Chondrocyte (in vitro differentiated cells): Measurements from ENCODE around the gene ACTR3C. TPM values are rescaled to one million over a fixed set of nuclear protein-coding genes. Genes with fewer than 3 reads are reported as not detected.
"Not testable (repeated sequence)": the region's sequence is repeated elsewhere in the genome, so short reads cannot be mapped to it uniquely, and the experiment has no call there.

Source experiments
- DNase-seq: peaks from one replicate; pipeline ENCODE4 v3.0.0; 2021; ENCODE audit warnings: mixed read lengths, low spot score
- H3K27ac Mint-ChIP-seq: one replicate; pipeline ENCODE4 v1.8.0; 2021; ENCODE audit warnings: mild to moderate bottlenecking, moderate library complexity, mixed read lengths; ENCODE audit not compliant: unreplicated experiment
- H3K27me3 Mint-ChIP-seq: 2 replicates; pipeline ENCODE4 v1.8.0; 2021; ENCODE audit warnings: low read depth, mixed read lengths
- H3K36me3 Mint-ChIP-seq: 2 replicates; pipeline ENCODE4 v1.8.0; 2021; ENCODE audit warnings: low read depth, mixed read lengths
- H3K4me1 Mint-ChIP-seq: 2 replicates; pipeline ENCODE4 v1.8.0; 2021; ENCODE audit warnings: low read depth, mild to moderate bottlenecking, mixed read lengths
- H3K4me3 Mint-ChIP-seq: one replicate; pipeline ENCODE4 v1.8.0; 2021; ENCODE audit warnings: mild to moderate bottlenecking, moderate library complexity, mixed read lengths; ENCODE audit not compliant: unreplicated experiment
- H3K9me3 Mint-ChIP-seq: 2 replicates; pipeline ENCODE4 v1.8.0; 2021; ENCODE audit warnings: low read depth, mixed read lengths
- CTCF ChIP-seq: fragments of 200-600 bp; sonication (generic); IDR thresholded peaks from 2 replicates; pipeline ENCODE4 v1.5.0; 2021; ENCODE audit warnings: antibody characterized with exemption, mild to moderate bottlenecking, moderate library complexity
- total RNA-seq: library from RNA; stranded (reverse); gene quantifications from 3 replicates; pipeline ENCODE4 v1.2.1, GENCODE V29; 2021

ACTR3C gene
- total RNA-seq, 1 donor from 2014 or later, result 0.25 TPM

GRCh38 chr7:150324373-150324961 lies 1.1 kb upstream of the ACTR3C start:
- peak overlapping the region; percentile 76 for H3K4me3 Mint-ChIP-seq
- no peak for DNase-seq
- H3K36me3 Mint-ChIP-seq, result peaks cover 2% of the 10 kb centered on the region
- no peak for TF ChIP-seq CTCF
- H3K9me3 Mint-ChIP-seq, result no peaks in the 10 kb centered on the region
- peaks cover 12% of the 10 kb centered on the region for H3K4me1 Mint-ChIP-seq
- H3K27me3 Mint-ChIP-seq, result peaks cover 4% of the 10 kb centered on the region
- peak overlapping the region; percentile 42 for H3K27ac Mint-ChIP-seq

GRCh38 chr7:150323682-150324372 lies 482 bp upstream of the ACTR3C start:
- peak overlapping the region; percentile 27 for H3K27ac Mint-ChIP-seq
- no peak for TF ChIP-seq CTCF
- peaks cover 2% of the 10 kb centered on the region for H3K36me3 Mint-ChIP-seq
- peak overlapping the region; percentile 76 for H3K4me3 Mint-ChIP-seq
- no peaks in the 10 kb centered on the region for H3K9me3 Mint-ChIP-seq
- peaks cover 4% of the 10 kb centered on the region for H3K27me3 Mint-ChIP-seq
- H3K4me1 Mint-ChIP-seq, result peaks cover 12% of the 10 kb centered on the region
- no peak for DNase-seq

DNA sequence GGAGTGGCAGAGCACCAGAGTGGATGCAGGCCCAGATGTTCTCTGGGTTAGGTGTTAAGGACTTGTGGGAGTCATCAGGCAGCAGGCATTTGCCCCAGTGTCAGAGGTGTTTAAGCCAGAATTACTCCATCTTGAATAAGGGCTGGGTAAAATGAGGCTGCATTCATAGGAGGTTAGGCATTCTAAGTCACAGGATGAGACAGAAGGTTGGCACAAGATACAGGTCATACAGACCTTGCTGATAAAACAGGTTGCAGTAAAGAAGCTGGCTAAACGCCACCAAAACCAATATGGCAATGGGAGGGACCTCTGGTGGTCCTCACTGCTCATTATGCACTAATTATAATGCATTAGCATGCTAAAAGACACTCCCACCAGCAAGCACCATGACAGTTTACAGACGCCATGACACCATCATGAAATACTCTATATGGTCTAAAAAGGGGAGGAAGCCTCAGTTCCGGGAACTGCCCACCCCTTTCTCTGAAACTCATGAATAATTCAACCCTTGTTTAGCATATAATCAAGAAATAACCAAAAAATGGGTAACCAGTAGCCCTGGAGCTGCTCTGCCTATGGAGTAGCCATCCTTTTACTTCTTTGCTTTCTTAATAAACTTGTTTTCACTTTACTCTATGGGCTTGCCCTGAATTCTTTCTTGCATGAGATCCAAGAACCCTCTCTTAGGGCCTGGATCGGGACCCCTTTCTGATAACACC lies 1.1 kb downstream of the ACTR3C start:
- no peak for DNase-seq
- H3K4me3 Mint-ChIP-seq, result peak overlapping the region; percentile 58
- no peak for TF ChIP-seq CTCF
- no peaks in the 10 kb centered on the region for H3K9me3 Mint-ChIP-seq
- peaks cover 12% of the 10 kb centered on the region for H3K4me1 Mint-ChIP-seq
- H3K36me3 Mint-ChIP-seq, result peaks cover 2% of the 10 kb centered on the region
- peaks cover 4% of the 10 kb centered on the region for H3K27me3 Mint-ChIP-seq
- H3K27ac Mint-ChIP-seq, result no peak overlapping the region

GRCh38 chr7:150321788-150322113 lies 1.6 kb downstream of the ACTR3C start:
- no peaks in the 10 kb centered on the region for H3K36me3 Mint-ChIP-seq
- no peak overlapping the region for H3K27ac Mint-ChIP-seq
- H3K9me3 Mint-ChIP-seq, result no peaks in the 10 kb centered on the region
- H3K4me3 Mint-ChIP-seq, result no peak overlapping the region
- H3K27me3 Mint-ChIP-seq, result peaks cover 4% of the 10 kb centered on the region
- H3K4me1 Mint-ChIP-seq, result peaks cover 12% of the 10 kb centered on the region
- TF ChIP-seq CTCF, result no peak
- DNase-seq, result no peak

GRCh38 chr7:150317748-150318444 lies 5.4 kb downstream of the ACTR3C start:
- no peak for DNase-seq
- no peaks in the 10 kb centered on the region for H3K9me3 Mint-ChIP-seq
- H3K36me3 Mint-ChIP-seq, result no peaks in the 10 kb centered on the region
- no peak overlapping the region for H3K27ac Mint-ChIP-seq
- H3K27me3 Mint-ChIP-seq, result no peaks in the 10 kb centered on the region
- TF ChIP-seq CTCF, result no peak
- no peak overlapping the region for H3K4me3 Mint-ChIP-seq
- H3K4me1 Mint-ChIP-seq, result no peaks in the 10 kb centered on the region

- H3K9me3 Mint-ChIP-seq, H3K4me1 Mint-ChIP-seq, H3K27ac Mint-ChIP-seq, DNase-seq, H3K36me3 Mint-ChIP-seq, H3K4me3 Mint-ChIP-seq, H3K27me3 Mint-ChIP-seq: not testable (repeated sequence)
These were observed 6.4 kb downstream of the ACTR3C start for GRCh38 chr7:150316987-150317386.
